HuH-7.5 (cell line): ENCODE results near the gene KIRREL2.
A peak's percentile ranks its signal among the peaks of the same experiment; 100 is the strongest.
"Not testable (repeated sequence)": the region's sequence is repeated elsewhere in the genome, so short reads cannot be mapped to it uniquely, and the experiment has no call there.

ENCODE experiments used
- DNase-seq: peaks from one replicate; pipeline ENCODE4 v3.0.0; 2011; ENCODE audit warnings: low spot score

KIRREL2 gene

GRCh38 chr19:35899547-35900214 is 43.0 kb downstream of the KIRREL2 start:
- DNase-seq, result peak; percentile 94

- DNase-seq, result no peak
These were observed 44.4 kb downstream of the KIRREL2 start for GRCh38 chr19:35901055-35901644.

DNA sequence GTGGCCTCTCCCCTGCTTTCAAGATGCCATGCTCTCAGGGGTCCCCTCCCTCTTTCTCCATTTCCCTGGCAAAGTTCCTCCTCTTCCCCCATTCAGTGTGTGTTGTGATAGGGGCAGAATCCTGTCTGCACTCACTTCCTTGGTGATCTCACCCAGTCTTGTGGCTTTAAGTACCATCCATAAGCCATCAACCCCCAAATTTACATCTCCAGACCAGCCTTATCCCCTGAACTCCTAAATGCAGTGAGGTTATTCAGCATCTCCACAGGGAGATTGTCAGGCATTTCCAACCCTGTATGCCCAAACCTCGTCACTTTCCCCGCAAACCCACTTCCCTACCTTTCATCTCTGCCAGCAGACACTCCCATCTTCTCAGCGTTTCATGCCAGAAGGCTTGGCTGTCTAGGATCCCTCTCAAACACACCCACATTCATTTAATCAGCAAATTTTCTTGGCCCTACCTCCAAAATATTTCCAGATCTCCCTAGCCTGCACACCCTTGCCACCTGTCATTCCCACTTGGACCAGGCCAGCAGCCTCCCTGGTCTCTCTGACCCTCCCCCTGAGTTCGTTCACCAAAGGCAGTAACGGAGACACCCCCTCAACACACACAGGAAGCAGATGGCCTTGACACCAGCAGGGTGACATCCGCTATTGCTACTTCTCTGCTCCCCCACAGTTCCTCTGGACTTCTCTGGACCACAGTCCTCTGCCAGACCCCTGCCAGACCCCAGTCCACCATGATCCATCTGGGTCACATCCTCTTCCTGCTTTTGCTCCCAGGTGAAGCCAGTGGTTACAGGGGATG is 45.3 kb downstream of the KIRREL2 start, which contains the start of gene HCST:
TSS of gene HCST (plus strand) at position 676 of the 808 bp plus-strand sequence. CDS start at position 741, 65 bp downstream.
- DNase-seq, result no peak

DNA sequence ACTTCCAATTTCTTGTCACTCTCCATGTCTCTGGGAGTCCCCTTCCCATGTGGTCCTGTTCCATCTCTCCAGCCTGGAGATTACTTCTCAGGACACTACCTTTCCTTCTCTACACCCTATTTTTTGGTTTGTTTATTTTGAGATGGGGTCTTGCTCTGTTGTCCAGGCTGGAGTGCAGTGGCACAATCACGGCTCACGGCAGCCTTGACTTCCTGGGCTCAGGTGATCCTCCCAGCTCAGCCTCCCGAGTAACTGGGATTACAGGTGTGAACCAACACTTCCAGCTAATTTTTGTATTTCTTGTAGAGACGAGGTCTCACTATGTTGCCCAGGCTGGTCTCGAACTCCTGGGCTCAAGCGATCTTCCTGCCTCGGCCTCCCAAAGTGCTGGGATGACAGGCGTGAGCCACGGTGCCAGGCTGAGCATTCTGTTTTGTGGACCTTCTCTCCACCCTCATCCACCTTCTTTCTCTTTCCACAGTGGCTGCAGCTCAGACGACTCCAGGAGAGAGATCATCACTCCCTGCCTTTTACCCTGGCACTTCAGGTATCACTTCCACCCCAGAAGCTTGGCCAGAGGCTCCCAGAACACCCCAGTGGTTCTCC is 46.3 kb downstream of the KIRREL2 start:
- DNase-seq, result no peak

DNA sequence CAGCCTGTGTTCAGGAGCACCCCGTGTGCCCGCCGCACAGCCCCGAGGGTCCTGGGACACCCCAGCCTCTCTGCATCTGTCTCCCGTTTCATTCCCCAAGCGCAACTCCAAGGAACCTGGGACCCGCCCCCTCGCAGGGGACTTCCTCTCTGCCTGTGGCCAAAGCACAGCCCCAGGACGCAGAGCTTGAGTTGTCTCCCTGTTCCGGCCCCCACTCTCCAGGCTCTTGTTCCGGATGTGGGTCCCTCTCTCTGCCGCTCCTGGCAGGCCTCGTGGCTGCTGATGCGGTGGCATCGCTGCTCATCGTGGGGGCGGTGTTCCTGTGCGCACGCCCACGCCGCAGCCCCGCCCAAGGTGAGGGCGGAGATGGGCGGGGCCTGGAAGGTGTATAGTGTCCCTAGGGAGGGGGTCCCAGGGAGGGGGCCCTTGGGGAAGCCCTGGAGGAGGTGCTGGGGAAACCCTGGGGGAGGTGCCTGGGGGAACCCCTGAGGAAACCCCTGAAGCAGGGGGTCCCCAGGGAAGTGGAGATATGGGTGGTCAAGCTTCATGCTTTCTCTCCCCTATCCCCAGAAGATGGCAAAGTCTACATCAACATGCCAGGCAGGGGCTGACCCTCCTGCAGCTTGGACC is 47.0 kb downstream of the KIRREL2 start:
- no peak for DNase-seq

DNA sequence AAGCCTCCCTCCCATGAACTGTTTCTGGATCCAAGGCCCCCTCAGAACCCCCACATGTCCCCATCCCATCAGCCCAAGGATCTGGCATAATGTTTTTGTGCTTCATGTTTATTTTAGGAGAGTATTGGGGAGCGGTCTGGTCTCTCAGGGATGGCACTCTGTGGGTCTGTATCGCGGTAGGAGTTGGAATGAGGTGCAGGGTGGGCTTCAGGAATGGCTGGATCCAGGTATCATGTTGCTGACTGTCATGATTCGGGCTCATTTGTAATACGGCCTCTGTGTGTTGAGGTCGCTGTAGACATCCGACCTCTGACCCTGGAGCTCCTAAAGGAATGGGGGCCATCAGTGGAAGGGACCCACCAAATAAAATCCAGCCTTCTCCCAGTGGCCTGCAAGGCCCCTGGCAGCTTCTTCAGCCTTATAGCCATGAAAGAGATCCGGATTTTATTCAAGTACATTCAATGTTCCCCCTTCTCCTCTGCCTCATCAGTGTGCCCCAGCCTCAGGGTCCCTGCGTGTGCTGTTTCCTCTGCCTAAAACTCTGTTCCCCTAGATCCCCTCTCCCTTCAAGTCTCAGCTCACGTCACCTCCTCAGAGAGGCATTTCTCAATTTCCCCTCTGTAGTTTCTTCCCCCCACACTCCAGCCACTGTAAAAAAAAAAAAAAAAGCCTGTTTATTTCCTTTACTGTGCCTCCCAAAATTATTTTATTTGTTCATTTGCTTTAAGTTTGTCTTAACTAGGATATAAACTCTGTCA is 47.8 kb downstream of the KIRREL2 start:
- DNase-seq, result no peak

DNA sequence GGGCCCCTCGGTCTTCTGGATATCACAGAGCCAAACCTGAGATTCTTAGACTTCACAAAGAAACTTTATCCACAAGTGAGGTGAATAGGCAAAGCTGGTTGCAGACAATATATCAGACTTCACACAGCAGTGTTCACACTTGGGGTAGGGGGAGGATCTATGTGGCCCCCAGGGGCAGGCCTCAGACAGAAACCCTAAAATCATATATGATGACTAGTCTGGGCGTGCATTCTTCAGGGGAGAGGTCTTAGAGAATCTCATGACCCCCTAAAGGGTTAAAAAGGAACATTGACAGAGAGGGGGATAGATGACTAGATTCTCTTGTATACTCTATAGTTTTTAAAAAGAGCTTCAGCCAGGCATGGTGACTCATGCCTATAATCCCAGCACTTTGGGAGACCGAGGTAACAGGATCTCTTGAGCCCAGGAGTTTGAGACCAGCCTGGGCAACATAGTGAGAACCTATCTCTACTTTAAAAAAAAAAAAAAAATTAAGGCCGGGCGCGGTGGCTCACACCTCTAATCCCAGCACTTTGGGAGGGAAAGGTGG is 48.5 kb downstream of the KIRREL2 start:
- no peak for DNase-seq

- no peak for DNase-seq
These were observed 50.6 kb downstream of the KIRREL2 start for GRCh38 chr19:35907377-35907745.

DNA sequence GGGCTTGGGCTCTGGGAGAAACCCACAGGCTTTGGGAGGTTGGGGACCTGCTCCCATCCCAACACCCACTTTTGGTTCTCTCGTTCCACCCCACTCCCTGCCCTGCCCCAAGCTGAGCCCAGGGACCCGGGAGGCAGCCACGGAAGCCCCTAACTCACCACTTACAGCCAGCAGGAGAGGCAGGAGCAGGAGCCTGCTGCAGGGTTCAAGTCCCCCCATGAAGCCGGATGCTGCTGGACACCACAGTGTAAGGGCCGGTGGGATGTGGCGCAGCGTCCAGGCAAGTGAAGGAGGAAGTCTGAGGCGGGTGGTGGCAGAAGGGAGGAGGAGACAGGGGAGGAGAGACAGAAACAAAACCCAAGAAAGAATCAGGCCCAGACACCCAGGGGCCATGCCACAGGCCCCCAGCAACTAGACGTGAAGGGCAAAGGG is 51.3 kb downstream of the KIRREL2 start, which contains the start of gene TYROBP:
TSS of gene TYROBP (minus strand) at position 286 of the 432 bp plus-strand sequence. CDS start at position 219, 67 bp downstream.
- DNase-seq, result no peak

DNA sequence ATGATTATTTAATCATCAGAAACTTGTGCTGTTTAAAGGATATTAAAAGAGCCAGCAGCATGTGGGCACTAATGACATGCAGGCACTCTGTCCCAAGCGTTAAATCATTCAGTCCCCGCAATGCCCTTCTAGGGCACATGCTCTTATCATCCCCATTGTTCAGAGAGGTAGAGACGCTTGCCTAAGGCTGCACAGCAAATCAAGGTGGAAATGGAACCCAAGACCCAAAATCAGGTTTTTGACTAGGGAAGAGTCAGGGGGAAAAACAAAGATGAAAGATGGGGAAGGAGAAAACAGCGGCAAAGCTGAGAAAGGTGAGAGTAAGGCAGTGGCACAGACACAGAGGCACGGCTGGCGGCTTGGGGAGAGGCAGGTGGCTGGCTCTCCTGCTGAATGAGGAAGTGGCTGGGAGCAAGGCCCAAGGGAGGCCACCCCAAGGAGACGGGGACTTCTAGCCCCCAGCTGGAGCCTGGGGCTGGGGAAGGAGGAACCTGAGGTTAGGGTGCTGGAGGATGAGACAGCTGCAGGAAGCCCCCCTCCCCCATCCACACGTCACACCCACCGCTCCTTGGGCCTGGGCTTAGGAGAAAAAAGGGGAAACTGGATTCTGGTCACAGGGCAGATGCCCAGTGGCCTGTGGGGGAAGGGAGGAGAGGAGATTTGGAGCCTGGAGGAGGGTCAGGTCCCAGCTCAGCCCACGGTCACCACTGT is 52.4 kb downstream of the KIRREL2 start:
- no peak for DNase-seq

DNA sequence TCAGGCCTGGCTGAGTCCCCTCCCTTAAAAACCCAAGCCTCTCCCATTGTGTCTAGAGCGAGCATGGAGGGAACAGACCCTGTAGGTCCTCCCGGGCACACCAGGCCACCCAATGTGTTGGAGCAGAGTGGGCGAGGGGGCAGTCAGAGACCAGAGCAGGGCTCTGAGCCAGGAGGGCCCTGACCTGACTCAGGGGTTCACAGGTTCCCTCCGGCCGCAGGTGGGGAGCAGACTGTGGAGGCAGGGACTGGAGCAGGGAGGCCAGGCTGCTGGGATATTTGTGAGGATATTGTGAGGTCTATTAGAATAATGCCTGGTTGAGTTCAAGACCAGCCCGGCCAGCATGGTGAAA is 52.9 kb downstream of the KIRREL2 start:
- no peak for DNase-seq

DNA sequence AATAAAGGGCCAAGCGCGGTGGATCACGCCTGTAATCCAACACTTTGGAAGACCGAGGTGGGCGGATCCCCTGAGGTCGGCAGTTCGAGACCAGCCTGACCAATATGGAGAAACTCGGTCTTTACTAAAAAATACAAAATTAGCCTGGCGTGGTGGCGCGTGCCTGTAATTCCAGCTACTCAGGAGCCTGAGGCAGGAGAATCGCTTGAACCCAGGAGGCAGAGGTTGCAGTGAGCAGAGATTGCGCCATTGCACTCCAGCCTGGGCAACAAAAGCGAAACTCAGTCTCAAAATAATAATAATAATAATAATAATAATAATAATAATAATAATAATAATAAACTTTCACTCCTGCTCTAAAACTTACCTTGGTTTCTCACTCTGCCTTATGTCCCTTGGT is 53.6 kb downstream of the KIRREL2 start:
- DNase-seq, result not testable (repeated sequence)

DNA sequence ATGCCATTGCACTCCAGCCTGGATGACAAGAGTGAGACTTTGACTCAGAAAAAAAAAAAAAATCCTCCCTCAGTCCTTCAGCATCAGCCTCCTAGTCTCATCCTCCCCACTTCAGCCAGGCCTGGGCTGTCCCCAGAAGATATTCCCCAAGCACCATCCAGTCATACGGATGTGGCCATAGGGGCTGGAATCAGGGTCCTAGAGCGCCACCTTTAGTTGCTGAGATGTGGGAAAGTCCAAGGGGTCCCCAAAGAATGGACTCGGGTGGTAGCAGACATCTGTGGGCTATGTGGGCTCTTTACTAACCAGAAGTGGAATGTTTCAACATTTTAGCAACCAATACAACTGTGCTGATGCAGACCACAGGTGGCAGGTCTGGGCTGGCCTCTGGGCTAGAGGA is 54.5 kb downstream of the KIRREL2 start:
- DNase-seq, result no peak

DNA sequence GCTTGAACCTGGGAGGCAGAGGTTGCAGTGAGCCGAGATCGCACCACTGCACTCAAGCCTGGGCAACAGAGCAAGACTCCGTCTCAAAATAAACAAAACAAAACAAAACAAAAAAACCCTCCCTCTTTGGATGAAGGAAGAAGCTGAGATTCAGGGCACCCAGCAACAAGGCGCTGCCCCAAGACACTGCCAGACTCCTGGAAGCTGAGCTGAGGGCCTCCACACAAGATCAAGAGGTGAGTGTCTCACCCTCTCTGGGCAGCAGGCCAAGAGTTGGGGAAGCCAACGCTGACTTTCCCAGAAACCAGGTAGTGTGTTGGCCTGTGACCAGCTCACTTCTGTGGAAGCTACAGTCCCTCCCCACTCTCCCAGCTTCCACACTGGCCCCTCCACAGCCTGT is 55.1 kb downstream of the KIRREL2 start:
- no peak for DNase-seq

- no peak for DNase-seq
These were observed 56.9 kb downstream of the KIRREL2 start for GRCh38 chr19:35913589-35913988.

- DNase-seq, result no peak
These were observed 58.7 kb downstream of the KIRREL2 start for GRCh38 chr19:35915443-35915842.
